NOMO-1 treated with DMSO at 0.1 percent for 48 hours (cell line): ENCODE measurements around the gene RGPD4.
"Not testable (repeated sequence)": the region's sequence is repeated elsewhere in the genome, so short reads cannot be mapped to it uniquely, and the experiment has no call there.

Experiments used
- DNase-seq: peaks from one replicate; lab custom pipeline; 2025; ENCODE audit not compliant: unreplicated experiment; lab: John Stamatoyannopoulos, UW

RGPD4 gene

DNA sequence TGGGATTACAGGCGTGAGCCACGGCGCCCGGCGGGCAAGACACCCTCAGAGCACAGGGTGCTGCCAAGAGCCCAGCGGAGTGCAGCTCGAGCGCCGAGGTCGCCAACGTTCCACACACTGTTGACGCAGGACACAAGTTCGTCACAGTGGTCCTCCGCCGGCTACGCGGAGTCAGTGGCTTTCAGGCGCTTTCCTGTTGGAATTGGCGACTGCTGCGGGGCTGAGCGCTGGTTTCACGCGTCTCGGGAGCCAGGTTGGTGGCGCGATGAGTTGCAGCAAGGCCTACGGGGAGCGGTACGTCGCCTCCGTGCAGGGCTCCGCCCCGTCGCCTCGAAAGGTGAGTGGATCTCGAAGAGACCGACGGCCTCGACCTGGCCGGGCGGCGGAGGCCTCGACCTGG, at the start of gene RGPD4:
Gene RGPD4 (plus strand): TSS at position 144 of the 400 bp plus-strand sequence. CDS start 122 bp downstream, at position 266.
- DNase-seq, result not testable (repeated sequence)

DNA sequence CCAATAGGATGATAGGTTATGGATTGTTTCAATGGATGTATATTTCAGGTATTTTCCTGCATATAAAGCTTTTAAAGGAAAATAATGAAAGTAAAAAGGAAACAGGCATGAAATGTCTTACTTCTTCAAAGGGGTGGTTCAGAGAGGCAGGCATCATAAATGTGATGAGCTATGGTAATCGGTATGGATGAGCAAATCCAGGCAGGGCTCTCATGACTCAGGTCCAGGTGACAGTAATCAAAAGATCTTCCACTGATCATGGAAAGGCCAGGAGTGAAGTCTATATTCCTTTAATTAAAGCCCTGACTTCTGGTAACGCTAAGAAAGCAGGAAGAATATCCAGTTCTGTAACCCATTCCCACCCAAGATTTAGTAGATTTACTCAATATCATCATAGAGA, 48.7 kb upstream of the RGPD4 start:
- DNase-seq, result no peak

DNA sequence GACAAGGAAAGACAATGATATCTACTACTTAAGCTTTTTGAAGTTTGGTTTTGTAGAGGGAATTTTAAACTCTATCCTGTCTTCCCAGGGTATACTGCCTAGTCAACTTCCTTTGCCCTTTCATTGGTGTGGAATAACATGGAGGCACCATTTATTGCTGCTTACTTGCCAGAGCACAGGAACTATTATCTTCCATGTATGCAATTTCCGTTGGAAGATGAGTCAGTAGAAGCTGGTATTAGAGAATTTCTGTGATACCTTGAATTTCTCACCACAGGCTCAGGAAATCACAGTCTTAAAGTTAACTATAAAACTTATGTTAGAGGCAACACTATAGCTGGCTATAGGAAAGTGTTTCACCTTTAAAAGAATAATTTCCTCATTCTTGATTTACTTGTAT, 40.9 kb upstream of the RGPD4 start:
- no peak for DNase-seq

DNA sequence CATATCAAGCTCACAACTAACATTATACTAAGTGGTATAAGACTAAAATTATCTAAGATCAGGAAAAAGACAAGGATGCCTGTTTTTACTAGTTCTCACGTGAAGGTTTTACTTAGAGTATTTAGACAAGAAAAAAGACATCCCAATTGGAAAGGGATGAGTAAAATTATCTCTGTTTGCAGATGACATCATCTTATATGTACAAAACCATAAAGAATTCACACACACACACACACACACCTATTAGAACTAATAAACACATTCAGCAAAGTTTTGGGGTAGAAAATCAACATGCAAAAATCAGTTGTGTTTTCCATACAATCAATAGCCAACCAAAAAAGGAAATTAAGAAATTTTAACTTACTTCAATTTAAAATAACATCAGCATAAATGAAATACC, 35.9 kb upstream of the RGPD4 start:
- no peak for DNase-seq

DNA sequence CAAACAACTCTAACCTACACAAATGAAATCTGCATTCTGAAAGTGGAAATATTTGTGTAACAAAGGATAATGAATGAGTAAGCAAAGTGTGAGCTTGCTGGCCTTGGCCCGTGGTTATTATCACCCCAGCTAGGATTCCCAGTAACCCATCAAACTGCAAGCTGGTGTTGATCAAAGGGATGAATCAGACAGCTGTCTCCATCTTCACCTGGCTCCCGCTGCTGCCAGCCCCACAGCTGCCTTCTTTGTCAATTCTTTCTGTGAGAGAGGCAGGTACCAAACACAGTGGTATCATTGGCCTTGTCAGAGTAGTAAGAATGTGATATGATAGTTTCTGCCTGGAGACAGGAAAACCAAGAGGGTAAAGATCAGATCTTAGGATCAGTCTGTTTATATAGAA, 25.2 kb upstream of the RGPD4 start:
- DNase-seq, result no peak

DNA sequence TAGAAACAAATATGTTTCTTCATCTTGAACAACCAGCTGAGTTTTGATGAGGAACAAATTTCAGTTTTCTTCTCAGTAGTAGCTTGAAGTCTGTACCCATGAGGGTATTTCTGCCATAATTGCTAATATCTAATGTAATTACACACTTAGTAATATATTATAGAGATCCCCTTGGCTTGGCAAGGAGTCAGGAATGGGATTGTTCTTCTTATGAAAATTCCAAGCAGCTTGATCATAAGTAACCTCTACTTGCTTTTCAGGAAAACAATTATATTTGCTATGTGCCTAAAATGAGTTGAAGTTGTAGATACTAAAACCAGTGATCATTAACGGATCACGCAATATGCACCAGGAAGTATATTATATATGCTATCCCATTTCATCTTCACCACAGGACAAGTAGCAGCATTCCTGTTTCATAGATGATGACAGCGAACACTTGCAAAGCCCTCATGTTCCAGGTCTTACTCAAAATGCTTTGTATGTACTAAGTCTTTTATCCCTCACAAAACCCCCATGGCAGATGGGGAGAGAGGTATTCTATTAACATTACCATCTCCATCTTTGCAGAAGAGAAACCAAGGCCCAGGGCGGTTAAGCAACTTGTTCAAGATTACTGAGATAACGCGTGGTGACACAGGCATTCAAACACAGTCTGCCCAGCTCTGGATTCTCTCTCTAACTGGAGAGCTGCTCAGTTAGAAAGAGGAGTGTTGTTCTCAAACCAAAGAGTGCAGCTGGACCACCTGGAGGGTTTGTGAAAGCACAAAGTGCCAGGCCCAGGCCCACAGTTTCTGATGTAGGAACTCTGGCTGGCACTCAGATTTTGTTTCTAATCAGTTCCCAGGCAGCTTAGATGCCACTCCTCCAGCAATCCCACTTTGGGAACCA, 21.8 kb upstream of the RGPD4 start:
- no peak for DNase-seq

DNA sequence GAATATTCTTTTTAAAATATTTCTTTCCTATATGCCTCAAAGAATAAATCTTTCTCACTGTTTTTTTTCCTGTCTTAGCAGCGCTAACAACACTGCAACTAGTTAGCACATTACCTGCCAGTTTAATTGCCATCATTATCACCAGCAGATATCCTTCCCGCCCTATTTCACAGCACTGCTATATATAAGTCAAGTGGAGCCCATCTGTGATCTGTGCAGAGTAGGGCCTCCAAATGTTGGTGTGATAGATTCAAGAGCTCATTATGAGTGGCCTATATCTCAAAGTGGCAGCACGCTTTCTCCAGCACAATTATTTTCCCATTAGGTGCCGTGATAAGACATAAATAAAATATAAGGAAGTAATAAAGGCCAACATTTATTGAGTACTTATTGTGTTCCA, 19.8 kb upstream of the RGPD4 start:
- DNase-seq, result no peak

DNA sequence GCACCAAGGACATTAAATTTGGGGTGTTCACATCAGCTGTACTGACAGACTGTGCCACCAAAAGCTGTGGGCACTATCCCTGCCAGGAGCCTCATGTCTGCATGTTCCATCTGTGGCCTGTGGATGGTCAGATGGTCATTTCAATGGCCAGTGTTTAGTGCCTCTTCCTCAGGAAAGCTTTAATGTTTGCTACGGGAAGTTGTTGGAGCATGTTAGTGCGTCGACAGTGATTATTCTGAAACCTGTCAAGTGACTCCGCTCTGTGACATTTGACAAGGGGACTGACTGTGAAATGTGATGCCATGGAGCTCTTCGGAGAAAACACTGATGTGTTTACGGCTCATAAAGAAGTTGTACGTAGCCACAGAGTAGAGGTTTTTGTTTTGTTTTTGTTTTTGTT, 18.7 kb upstream of the RGPD4 start:
- DNase-seq, result no peak

DNA sequence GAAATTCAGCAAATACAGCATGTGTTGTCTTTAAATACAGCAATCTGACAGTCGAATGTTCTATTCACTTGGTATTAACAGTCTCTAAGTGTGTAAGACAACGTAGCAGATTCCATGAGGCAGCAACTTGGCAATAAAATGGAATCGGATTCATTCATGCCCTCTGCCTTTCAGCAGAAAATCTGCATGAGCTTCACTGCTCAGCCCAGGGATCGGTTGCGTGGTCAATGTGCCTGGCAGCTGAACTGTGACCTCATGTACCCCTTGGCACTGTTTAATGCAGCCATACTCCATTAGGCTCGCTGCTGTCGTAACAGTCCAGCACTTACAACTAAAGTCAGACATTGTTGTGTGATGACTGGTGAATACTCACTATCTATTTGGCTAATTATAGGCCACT, 17.7 kb upstream of the RGPD4 start:
- DNase-seq, result no peak

DNA sequence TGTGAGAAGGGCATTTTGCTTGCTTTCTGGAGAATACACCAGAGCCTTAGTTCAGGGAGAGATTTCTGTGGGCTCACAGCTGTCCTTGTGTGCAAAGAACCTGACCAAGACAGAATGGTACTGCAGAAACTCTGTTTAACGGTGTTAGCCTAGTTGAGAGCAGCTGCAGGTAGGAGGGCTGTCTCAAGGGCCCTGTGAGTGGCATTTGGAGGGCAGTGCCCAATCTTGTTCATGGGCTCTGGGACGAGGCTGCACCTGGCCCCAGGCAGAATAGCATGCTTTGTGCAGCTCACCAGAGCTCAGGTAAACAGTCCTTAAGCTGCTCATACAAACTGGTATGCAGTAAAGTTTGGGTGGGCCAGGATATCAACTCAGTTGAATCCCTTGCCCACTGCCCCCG, 16.9 kb upstream of the RGPD4 start:
- no peak for DNase-seq

DNA sequence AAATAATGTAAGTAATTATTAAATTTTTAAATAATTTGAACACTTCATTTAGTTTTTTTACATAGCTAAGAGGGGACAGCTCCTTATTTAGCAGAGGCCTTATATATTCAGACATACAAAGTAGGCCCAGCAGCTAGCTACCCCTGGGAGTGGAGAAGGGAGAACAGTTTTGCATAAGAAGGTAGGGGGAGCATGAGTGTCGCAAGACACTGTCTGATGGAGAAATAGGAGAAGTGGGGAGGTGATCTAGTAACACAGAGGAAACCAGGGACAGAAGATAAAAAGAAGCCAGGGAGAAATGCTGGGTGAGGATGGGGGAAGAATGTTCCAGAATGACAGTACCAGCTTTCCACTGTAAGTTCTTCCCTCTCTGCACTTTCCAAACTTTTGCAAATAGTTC, 16.0 kb upstream of the RGPD4 start:
- DNase-seq, result no peak

DNA sequence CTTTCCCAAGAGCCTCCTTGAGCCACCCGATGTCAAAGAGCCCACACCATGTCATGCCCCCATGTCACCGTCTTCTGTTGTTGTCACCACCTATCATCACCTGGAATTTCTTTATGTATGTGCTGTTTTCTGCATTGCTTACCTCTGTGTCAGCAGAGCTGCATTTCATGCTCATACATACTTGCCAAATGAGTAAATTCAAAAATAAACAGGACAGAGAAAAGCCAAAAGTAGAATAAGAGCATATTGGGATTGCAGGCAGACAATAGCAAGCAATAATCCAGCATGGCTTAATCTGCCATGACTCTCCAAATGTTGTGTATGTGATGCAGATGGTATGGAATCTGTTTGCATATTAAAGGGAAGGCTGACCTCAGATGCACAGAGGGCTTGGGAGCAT, 15.3 kb upstream of the RGPD4 start:
- no peak for DNase-seq

DNA sequence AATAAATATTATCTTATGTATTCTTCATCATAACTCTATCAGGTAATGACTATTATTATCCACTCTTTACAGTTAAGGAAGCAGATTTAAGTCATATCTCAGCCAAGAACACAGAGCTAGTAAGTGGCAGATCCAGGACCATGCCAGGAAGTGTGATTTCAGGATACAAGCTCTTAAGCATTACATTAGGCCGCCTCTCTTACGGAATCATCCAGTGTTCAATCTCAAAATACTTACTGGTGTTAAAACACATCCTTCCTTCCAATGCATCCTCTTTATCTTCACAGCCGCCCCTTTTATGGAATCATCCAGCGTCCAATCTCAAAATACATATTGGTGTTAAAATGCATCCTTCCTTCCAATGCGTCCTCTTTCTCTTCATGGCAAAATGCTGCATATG, 14.7 kb upstream of the RGPD4 start:
- no peak for DNase-seq

DNA sequence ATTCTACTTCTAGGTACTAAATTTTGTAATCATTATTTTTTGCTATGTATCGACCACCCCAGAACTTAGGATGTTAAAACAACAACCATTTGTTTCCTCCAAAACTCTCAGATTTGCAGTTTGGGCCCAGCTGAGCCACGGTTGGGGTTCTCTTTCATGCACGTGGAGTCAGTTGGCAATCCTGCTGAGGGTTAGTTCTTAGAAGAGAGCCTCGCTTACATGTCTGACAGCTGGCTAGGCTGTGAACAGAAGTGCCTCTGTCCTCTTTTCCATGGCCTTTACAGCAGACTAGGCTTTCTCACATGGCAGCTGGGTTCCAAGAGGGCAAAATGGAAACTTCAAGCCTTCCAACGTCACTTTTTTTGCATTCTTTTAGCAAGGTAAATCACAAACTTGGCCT, 9.3 kb upstream of the RGPD4 start:
- DNase-seq, result no peak

DNA sequence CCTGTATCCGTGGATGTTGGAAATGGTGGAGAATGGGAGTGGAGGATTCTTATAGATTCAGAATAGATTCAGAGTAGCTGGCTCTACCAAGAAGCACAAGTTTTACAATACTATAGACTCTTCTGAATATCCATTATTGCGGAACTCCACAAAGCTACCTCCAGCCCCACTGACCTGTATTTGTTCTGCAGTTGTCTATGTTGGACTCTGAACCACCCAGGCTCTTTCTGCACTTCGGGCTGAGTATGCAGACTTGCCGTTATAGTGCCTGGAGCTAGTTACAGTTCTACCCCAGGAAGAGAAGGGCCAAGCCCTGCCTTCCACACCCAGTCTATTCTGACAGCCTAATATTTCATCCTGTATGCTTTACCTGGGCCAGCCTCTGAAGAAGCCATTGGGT, 4.4 kb upstream of the RGPD4 start:
- DNase-seq, result no peak

DNA sequence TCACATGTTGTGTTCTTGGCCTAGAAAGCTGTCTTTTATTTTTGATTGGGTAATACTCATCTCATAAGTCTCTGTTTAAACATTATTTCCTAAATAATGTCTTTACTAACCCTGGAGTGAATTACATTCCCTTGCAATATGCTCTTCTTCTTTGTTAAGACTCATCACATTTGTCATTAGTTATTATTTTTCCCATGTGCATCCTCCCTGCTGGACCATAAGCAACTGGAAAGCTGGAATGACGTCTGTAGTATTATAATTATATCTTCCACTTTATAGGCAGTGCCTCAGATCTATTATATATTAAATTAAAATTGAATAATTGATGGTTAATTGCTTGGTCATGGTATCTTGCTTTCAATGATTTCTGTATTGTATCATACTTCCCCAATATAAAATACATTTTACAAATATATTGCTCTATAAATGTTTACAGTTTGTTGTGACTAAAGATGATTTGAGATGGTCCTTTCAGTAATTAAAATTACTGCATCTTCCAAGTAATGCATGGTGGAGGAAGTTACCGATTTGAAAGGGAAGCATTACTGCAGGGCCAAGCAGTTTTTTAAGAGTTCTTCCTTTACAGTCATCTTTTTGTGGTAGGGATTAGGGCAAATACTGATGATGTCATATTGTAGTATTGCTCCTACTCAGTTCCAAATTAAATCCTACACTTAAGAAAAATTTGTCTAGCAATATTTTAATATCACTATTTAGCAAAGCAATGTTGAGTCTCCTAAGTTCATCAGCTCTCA, 2.1 kb upstream of the RGPD4 start:
- DNase-seq, result no peak

DNA sequence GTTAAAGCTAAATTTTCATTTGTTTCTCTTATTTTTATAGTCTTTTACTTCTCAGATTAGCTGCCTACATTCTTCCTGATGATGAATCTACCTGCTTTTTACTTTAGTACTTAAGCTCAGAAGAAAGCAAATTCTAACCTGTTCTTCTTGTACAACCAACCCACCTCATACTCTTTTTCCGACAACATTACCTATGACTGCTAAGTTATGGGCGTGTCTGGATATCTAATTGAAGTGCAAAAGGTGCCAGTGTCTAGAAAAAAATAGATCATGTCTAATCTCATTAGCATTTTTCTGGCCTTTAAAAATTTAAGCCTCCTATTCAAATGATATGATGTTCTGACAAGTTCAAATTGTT, 1.5 kb upstream of the RGPD4 start:
- no peak for DNase-seq

DNA sequence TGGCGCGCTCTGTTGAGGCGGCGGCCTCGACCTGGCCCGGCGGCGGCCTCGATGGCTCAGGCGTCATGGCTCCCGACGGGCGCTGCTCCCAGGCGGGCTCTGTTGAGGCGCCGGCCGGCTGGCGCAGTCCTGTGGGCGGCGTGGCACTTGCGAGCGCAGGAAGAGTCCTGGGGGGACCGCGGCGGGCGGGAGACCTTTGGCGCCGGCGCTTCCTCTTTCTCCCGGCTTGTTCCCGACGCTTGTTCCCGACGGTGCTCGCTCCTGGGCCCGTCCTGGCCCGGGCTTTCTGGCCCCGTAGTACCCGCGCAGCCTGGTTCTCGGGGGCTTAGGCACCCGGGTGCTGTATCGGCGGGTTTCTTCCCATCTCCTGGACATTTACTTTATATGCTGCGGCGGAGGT, 2.8 kb downstream of the RGPD4 start:
- DNase-seq, result not testable (repeated sequence)

DNA sequence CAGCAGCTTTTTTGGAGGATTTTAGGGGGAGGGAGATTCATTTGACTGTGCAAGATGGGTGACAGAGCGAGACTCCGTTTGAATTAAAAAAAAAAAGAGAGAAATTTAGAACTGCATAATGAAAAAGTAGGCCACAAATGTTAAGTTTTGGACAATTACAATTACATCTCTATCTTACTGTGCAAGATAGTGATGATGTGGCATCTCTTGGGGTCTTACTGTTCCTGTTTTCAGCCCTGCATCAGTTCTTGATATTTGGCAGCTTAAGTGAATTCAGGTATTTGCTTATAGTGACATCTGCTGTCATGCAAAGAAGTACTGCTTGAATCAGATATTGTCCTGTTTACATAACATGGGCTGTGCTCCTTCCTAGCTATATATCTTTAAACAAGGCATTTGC, 6.5 kb downstream of the RGPD4 start:
- not testable (repeated sequence) for DNase-seq

DNA sequence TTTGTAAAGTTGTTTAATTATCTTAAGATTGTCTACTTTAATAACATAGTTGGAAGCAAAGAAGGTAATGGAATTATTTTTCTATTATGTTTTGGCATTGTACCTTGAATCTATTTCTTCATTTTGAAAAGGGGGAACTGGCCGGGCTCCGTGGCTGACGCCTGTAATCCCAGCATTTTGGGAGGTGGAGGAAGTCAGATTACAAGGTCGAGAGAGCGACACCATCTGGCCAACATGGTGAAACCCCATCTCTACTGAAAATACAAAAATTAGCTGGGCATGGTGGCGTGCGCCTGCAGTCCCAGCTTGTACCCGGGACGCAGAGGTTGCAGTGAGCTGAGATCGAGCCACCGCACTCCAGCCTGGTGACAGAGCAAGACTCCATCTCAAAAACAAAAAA, 6.9 kb downstream of the RGPD4 start:
- not testable (repeated sequence) for DNase-seq

DNA sequence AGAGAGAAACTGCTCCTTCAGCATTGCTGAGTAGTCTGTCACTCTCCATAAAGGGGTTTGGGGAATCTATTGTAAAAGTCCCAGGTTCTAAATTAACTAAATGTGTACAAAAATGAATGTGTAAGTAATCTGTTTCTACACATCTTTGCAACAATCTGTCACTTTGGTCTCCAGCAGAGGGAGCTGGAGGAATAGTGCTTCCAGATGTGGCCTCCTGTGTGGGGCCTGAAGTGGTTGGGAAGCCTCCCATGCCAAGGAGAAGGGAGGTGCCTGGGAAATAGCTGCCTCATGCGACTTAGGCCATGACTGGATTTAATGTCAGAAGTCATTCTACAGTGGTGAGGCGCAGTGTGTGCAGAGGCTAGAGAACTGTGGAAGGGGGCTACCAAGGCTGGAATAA, 89.4 kb downstream of the RGPD4 start:
- DNase-seq, result not testable (repeated sequence)

DNA sequence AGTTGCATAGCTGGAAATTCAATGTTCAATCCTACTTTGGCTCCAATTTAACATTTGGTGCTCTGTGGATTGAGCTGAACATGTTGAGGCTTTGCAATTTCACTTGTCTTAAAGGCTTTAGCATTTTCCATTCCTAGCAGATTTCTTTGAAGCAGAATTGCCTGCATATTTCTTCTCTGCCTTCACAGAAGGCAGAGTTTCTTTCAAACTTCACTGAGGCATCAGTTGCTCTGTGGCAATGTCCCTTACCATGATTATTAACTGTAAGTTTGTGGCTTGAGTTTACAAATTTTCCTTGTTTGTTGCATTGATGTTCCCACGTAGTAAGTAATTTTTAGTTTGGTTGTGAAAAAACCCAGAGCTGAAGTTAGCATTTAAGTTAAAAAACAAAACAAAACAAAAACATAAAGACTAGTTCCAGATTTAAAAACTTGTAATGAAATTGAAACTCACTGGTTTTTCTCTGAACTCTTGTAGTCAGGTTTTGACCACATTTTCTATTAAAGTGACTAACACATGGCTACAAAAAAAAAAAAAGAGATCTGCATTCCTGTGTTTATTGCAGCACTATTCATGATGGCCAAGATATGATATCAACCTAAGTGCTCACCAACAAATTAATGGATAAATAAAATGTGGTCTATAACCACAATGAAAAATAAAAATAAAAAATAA, 90.1 kb downstream of the RGPD4 start:
- not testable (repeated sequence) for DNase-seq
